ENCODE measurements around the gene CPSF4L. TPM values are rescaled to one million over a fixed set of nuclear protein-coding genes. Genes with fewer than 3 reads are reported as not detected.

CPSF4L gene
- total and polyA plus RNA-seq, 4 donors = 0.81 TPM; not detected in 3

DNA sequence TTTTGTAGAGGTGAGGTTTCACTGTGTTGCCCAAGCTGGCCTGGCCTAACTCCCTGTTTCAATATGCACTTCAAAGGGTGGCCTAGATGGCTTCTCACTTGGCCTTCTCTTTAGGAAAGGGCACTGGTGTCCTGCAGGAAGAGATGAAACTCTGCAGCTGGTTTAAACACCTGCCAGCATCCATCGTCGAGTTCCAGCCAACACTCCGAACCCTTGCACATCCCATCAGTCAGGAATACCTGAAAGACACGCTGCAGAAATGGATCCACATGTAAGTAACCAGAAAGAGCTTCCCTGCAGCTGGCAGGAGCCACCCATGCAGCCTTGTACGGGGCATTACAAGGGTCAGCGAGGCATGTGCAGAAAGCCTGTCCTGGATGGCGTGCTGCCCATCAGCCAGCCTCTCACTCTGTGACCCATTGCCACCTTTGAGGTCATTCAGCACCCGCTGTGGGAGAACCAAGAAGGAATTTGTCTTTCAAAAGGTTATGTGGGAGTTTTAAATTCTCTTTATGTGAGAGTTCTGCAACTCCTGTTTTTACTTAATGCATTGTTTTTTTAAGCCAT lies 61.8 kb downstream of the CPSF4L start:
- H3K27me3 ChIP-seq (ENCODE audit: control insufficient read depth in 1 of 2, insufficient read depth in 2 of 2, low read length in 1 of 2) = no peaks in the 10 kb centered on the region
- DNase-seq (no peak), ATAC-seq (ENCODE audit: low FRiP score) (no peak)
- intact Hi-C loops (cut with DNase I) = no loop called here
- 85 to 88% methylated on average over 8 of the region's 8 CpGs for WGBS, 2 donors
- no peak overlapping the region for H3K4me3 ChIP-seq (ENCODE audit: low read length in 2 of 2)
- peaks cover 11 to 16% of the 10 kb centered on the region in 2 donors for H3K36me3 ChIP-seq (ENCODE audit: control insufficient read depth in 1 of 2, insufficient read depth in 2 of 2, low read length in 1 of 2)
- H3K9me3 ChIP-seq (ENCODE audit: control insufficient read depth, low read length) = no peaks in the 10 kb centered on the region
- H3K27ac ChIP-seq (ENCODE audit: low read depth in 1 of 2, low read length in 2 of 2) = no peak overlapping the region
- no peaks in the 10 kb centered on the region for H3K4me1 ChIP-seq (ENCODE audit: control insufficient read depth in 1 of 2, insufficient read depth in 2 of 2, low read length in 2 of 2)

DNA sequence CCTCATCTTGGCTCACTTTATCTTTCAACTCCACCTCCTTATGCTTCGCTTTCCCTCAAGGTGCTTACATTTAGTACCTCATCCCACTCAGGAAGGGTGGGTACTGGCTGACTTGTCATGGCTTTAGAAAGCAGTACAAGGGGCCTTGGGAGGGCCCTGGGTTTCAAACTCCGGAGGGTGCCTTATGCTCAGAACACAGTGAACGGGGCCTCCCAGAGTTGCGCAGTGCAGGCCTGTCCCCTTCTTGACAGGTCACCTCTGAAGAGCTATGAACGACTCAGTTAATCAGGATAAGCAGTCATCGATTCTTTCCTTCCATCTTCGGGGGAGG lies 62.8 kb downstream of the CPSF4L start:
- no peak for DNase-seq
- peaks cover 11 to 16% of the 10 kb centered on the region in 2 donors for H3K36me3 ChIP-seq (ENCODE audit: control insufficient read depth in 1 of 2, insufficient read depth in 2 of 2, low read length in 1 of 2)
- no peaks in the 10 kb centered on the region for H3K9me3 ChIP-seq (ENCODE audit: control insufficient read depth, low read length)
- 93 to 95% methylated on average over 7 of the region's 7 CpGs for WGBS, 2 donors
- no peak overlapping the region for H3K4me3 ChIP-seq (ENCODE audit: low read length in 2 of 2)
- ATAC-seq (ENCODE audit: low FRiP score) = no peak
- H3K27ac ChIP-seq (ENCODE audit: low read depth in 1 of 2, low read length in 2 of 2) = no peak overlapping the region
- H3K4me1 ChIP-seq (ENCODE audit: control insufficient read depth in 1 of 2, insufficient read depth in 2 of 2, low read length in 2 of 2) = peaks cover 0 to under 1% of the 10 kb centered on the region in 2 donors
- no peaks in the 10 kb centered on the region for H3K27me3 ChIP-seq (ENCODE audit: control insufficient read depth in 1 of 2, insufficient read depth in 2 of 2, low read length in 1 of 2)
- intact Hi-C loops (cut with DNase I) = no loop called here

Other genes with a start within 250 kb of the CPSF4L start
- gene SLC39A11, start 169.2 kb downstream of the CPSF4L start, total RNA-seq = 10 to 100 TPM; 22.7 to 31.8 TPM
- gene SLC39A11, start 169.2 kb downstream of the CPSF4L start, polyA plus RNA-seq = 10 to 100 TPM in 1 of 2 donors, 1 to 10 TPM in 1; 9.3 to 12.3 TPM
- gene SSTR2, start 96.9 kb downstream of the CPSF4L start, total RNA-seq = 1 to 10 TPM; 2.0 to 3.0 TPM
- under 1 TPM; 0.13 to 0.26 TPM for gene SSTR2, start 96.9 kb downstream of the CPSF4L start, polyA plus RNA-seq
- 10 to 100 TPM; 36.0 to 43.4 TPM for gene COG1, start 68.8 kb downstream of the CPSF4L start, total RNA-seq
- 10 to 100 TPM in 1 of 2 donors, 1 to 10 TPM in 1; 7.9 to 22.5 TPM for gene COG1, start 68.8 kb downstream of the CPSF4L start, polyA plus RNA-seq
- 10 to 100 TPM; 62.8 to 73.7 TPM for gene CDC42EP4, start 50.1 kb upstream of the CPSF4L start, total RNA-seq
- 10 to 100 TPM; 23.6 to 23.8 TPM for gene CDC42EP4, start 50.1 kb upstream of the CPSF4L start, polyA plus RNA-seq